Psoas muscle (tissue), 8 donors: ENCODE measurements around the gene KLHL26. TPM values are rescaled to one million over a fixed set of nuclear protein-coding genes. Genes with fewer than 3 reads are reported as not detected.

ENCODE experiments used
- ATAC-seq, 4 donors: fragments of 200-7000 bp; cut with Tn5 transposase; one replicate each; pipeline ENCODE4 v1.9.1; 2020; ENCODE audit warnings: moderate library complexity in 3 of 4, mild to moderate bottlenecking in 2 of 4
- DNase-seq, 2 donors: peaks; one replicate each; pipeline ENCODE4 v3.0.0-alpha.2; 2020
- H3K27ac ChIP-seq: fragments of 200-600 bp; one replicate; pipeline ENCODE4 v1.8.0; 2022
- H3K27me3 ChIP-seq, 3 donors: fragments of 200-600 bp in 1 of 3; one replicate each; pipeline versions ENCODE4 v1.6.1 to v1.8.0; 2013 to 2022; ENCODE audit warnings: low read length in 2 of 3, mild to moderate bottlenecking in 2 of 3, moderate library complexity in 1 of 3; ENCODE audit not compliant: insufficient read depth in 3 of 3
- H3K36me3 ChIP-seq, 2 donors: fragments of 200-600 bp in 1 of 2; one replicate each; pipeline versions ENCODE4 v1.6.1 to v1.8.0; 2013 to 2022; ENCODE audit warnings: low read depth in 1 of 2, mild to moderate bottlenecking in 1 of 2, moderate library complexity in 1 of 2; ENCODE audit not compliant: insufficient read depth in 1 of 2
- H3K4me1 ChIP-seq: fragments of 200-600 bp; one replicate; pipeline ENCODE4 v1.8.0; 2022
- H3K4me3 ChIP-seq: fragments of 200-600 bp; one replicate; pipeline ENCODE4 v1.8.0; 2022; ENCODE audit warnings: mild to moderate bottlenecking
- H3K9me3 ChIP-seq: fragments of 200-600 bp; one replicate; pipeline ENCODE4 v1.8.0; 2022
- WGBS, 3 donors: extraction: QIAGEN DNeasy Blood & Tissue Kit; methylation state at CpG; one replicate each; pipeline versions ENCODE4 v1.1.6 to v1.1.7; 2013; 5-methylcytosine and 5-hydroxymethylcytosine counted together
- intact Hi-C, 2 donors: fragments of 100-400 bp; cut with DNase I; formaldehyde crosslinking; loops; one replicate each; pipeline versions ENCODE4 v1.11.0 to v1.14.2; 2022
- long read RNA-seq, 2 donors: library from polyadenylated mRNA; unstranded; transcript quantifications; one replicate each; pipeline ENCODE4 v2.0.0, GENCODE V29; 2021
- polyA plus RNA-seq, 3 donors: library from polyadenylated mRNA; stranded (reverse); fragments of 200-250 nt; gene quantifications; one replicate each; pipeline ENCODE4 v1.2.3, GENCODE V29; 2013
- total RNA-seq, 4 donors: library from RNA; stranded (reverse); fragmentation: NEBNext Ultra II Directional in 2 of 4; extraction: Animal tissue kit (Norgen Biotek cat#: 25700) in 2 of 4; gene quantifications; one replicate each; pipeline versions ENCODE4 v1.2.1 to v1.2.4, GENCODE V29; 2021 to 2023
- TF ChIP-seq, protein P1 (sequence below): fragments of 200-600 bp; IDR thresholded peaks from one replicate; pipeline ENCODE4 v1.8.0; 2022; ENCODE audit warnings: antibody characterized with exemption
- donor health status: healthy with polysubstance abuse.
- donor health status: DM: no; HTN: no; CAD: no; lungs with moderate emphysema.
- donor health status: Bipolar disorder and iron deficiency.
- donor health status: healthy.
- donor health status: DM: yes; HTN: yes; CAD: no.
- donor health status: DM: no; HTN: no; CAD: no.
- donor health status: DM: no; HTN: no; CAD: no.
- donor health status: DM: yes; HTN: yes; CAD: no.

KLHL26 gene, protein sequence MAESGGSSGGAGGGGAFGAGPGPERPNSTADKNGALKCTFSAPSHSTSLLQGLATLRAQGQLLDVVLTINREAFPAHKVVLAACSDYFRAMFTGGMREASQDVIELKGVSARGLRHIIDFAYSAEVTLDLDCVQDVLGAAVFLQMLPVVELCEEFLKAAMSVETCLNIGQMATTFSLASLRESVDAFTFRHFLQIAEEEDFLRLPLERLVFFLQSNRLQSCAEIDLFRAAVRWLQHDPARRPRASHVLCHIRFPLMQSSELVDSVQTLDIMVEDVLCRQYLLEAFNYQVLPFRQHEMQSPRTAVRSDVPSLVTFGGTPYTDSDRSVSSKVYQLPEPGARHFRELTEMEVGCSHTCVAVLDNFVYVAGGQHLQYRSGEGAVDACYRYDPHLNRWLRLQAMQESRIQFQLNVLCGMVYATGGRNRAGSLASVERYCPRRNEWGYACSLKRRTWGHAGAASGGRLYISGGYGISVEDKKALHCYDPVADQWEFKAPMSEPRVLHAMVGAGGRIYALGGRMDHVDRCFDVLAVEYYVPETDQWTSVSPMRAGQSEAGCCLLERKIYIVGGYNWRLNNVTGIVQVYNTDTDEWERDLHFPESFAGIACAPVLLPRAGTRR
- total RNA-seq (1 to 10 TPM; 5.2 to 9.9 (median 7.0) TPM), polyA plus RNA-seq (1 to 10 TPM; 3.1 to 4.1 (median 3.5) TPM)
- long read RNA-seq, donor 1, full-length matches to known transcripts = 3 of 4 reads
- long read RNA-seq, donor 1, partial matches to known transcripts = 0 of 4 reads
- long read RNA-seq, donor 1, other reads (novel, unspliced or antisense) = 1 of 4 reads
- long read RNA-seq, donor 2, full-length matches to known transcripts = 7 of 17 reads
- long read RNA-seq, donor 2, partial matches to known transcripts = 1 of 17 reads
- long read RNA-seq, donor 2, other reads (novel, unspliced or antisense) = 9 of 17 reads

DNA sequence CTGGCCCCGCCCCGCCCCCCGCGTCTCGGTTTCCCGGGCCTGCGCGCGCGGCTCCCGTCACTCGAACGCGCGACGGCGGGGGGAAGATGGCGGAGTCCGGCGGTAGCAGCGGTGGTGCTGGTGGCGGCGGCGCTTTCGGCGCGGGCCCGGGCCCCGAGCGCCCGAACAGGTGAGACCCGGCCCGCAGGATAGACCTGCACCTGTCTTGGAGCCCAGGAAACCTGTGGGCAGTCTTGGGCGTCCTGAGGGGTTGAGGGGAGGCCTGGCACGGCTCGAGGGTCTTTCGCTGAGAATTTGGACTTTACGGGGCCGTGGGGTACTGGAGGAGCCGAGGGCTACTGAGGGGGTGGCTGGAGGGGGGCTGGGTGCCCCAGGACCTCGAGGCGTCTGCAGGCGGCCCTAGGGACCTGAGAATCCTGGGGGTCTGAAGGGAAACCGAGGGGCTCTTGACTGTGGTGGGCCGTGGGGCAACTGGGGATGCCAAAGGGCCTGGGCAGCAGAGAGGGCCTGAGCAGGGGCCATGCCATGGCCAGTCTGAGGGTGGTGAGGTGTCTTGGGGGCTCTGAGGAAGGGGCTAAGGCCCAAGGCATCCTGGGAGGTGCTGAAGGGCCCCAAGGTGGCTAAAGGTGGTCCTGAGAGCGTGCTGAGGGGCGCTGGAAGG is at the start of gene KLHL26:
KLHL26 (plus strand) TSS at position 60 of the 661 bp plus-strand sequence; CDS start at position 87, 27 bp downstream.
- WGBS, 3 donors = 5 to 8% (median 7%) methylated on average over 41 to 47 of the region's 47 CpGs
- Histone ChIP-seq H3K9me3 (no peaks in the 10 kb centered on the region), H3K4me3 (peak within 1 kb of the TSS; percentile 88), H3K27me3 (no peaks in the 10 kb centered on the region), H3K36me3 (no peaks in the 10 kb centered on the region), H3K4me1 (peaks cover 9% of the 10 kb centered on the region), H3K27ac (peak within 1 kb of the TSS; percentile 83)
- no peak for DNase-seq
- intact Hi-C loops = no loop called here
- no peak for ATAC-seq
- TF ChIP-seq, protein P1, sequence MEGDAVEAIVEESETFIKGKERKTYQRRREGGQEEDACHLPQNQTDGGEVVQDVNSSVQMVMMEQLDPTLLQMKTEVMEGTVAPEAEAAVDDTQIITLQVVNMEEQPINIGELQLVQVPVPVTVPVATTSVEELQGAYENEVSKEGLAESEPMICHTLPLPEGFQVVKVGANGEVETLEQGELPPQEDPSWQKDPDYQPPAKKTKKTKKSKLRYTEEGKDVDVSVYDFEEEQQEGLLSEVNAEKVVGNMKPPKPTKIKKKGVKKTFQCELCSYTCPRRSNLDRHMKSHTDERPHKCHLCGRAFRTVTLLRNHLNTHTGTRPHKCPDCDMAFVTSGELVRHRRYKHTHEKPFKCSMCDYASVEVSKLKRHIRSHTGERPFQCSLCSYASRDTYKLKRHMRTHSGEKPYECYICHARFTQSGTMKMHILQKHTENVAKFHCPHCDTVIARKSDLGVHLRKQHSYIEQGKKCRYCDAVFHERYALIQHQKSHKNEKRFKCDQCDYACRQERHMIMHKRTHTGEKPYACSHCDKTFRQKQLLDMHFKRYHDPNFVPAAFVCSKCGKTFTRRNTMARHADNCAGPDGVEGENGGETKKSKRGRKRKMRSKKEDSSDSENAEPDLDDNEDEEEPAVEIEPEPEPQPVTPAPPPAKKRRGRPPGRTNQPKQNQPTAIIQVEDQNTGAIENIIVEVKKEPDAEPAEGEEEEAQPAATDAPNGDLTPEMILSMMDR = no peak

DNA sequence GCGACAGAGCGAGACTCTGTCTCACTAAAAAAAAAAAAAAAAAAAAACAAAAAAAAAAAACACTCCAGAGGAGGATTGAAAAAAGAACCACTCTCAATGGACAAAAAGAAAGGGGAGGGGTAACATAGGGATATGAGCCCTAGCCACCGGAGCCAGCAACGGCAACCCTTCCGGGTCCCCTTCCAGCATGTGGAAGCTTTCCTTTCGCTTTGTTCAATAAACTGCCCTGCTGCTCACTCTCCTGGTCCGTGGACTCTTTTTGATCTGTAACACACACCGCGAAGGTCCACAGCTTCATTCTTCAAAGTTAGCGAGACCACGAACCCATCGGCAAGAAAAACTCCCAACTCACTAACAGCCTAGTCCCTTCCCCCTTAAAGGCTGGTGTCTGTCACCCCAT is 49.3 kb upstream of the KLHL26 start:
- 91 to 92% (median 92%) methylated on average over 12 of the region's 12 CpGs for WGBS, 3 donors
- no peaks in the 10 kb centered on the region for H3K9me3 ChIP-seq
- intact Hi-C loops = no loop called here
- TF ChIP-seq, protein P1 = no peak
- H3K27me3 ChIP-seq = no peaks in the 10 kb centered on the region
- peaks cover 4 to 16% of the 10 kb centered on the region in 2 donors for H3K36me3 ChIP-seq
- ATAC-seq = no peak
- H3K27ac ChIP-seq = peak overlapping the region; percentile 87
- H3K4me3 ChIP-seq = no peak overlapping the region
- DNase-seq = no peak
- H3K4me1 ChIP-seq = peaks cover 5% of the 10 kb centered on the region

DNA sequence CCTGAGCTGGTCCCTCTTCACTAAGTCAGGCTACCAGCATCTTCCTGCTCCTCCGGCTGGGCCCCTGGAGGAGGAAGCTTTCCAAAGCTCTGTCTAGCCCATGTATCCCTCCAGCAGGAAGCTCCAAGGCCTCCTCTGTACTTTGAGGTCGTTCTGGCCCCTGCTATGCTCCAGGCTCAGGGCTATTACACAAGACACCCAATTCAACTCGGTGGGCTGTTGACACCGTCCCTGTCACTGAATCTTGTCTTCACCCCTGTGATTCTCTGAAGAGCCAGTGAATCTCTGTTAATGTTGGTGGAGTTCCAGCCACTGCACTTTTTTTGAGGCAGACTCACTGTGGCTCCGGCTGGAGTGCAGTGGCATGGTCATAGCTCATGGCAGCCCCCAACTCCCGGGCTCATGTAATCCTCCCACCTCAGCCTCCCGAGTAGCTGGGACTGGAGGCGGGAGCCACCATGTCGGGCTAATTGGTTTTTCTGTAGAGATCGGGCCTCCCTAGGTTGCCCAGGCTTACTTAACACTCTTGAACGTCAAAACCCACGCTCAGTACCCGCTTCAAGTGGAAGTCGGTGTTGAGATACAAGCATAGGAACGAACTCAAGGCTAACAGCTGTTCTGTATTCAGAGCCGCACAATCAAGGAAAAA is 48.7 kb upstream of the KLHL26 start:
- Histone ChIP-seq H3K4me3 (peak overlapping the region; percentile 78), H3K9me3 (no peaks in the 10 kb centered on the region), H3K4me1 (peaks cover 5% of the 10 kb centered on the region), H3K27me3 (no peaks in the 10 kb centered on the region), H3K27ac (peak overlapping the region; percentile 87), H3K36me3 (peaks cover 4 to 16% of the 10 kb centered on the region in 2 donors)
- peak in 3 of 4 donors; percentile 0 to 2 (median 0) for ATAC-seq
- intact Hi-C loops = no loop called here
- no peak for DNase-seq
- WGBS, 3 donors = 25 to 31% (median 27%) methylated on average over 16 of the region's 16 CpGs
- TF ChIP-seq, protein P1 = no peak

DNA sequence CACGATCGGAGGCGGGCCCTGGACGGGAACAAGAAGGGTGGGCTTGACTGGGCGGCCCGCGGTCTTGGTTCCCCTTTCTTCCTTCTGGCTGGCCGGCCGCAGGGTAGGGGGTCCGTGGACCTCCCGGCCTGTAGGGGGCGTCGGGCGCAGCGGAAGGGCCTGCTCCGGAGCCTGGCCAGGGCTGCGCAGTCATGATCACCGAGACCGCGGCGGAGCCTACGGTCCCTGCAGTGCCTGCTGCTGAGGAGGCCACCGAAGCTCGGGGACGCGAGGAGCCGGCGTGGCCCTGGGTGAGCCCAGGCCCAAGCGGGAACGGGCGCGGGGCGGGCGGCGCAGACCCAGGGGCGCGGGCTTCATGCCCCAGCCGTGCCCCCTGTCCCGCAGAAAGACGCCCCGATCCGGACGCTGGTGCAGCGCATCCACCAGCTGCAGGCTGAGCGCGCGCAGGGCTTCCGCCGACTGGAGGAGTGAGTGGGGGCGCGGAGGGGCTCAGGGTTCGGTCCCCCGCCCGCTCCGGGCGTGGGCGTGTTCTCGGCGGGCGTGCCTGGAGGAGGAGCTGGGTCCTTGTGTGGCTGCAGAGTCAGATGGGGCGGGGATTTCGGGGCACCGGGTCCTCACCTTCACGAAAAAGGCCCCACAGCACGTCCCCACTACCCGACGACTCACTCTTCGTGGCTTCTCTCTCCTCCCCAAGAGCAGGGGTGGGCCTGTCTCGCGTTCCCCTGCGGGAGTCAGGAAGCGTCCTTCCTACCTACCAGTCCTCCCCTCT is 48.0 kb upstream of the KLHL26 start, which contains the start of gene REX1BD:
REX1BD (plus strand) TSS at position 188 of the 769 bp plus-strand sequence; CDS start at position 192, 4 bp downstream.
- ATAC-seq (peak; percentile 85 to 90 (median 90)), DNase-seq (peak; percentile 88 to 94)
- Histone ChIP-seq H3K4me3 (peak within 1 kb of the TSS; percentile 78), H3K36me3 (peaks cover 4 to 16% of the 10 kb centered on the region in 2 donors), H3K27me3 (no peaks in the 10 kb centered on the region), H3K27ac (peak within 1 kb of the TSS; percentile 87), H3K9me3 (no peaks in the 10 kb centered on the region), H3K4me1 (peaks cover 8% of the 10 kb centered on the region)
- intact Hi-C loops = no loop called here
- WGBS, 3 donors = 0 to 1% (median 1%) methylated on average over 48 to 72 of the region's 72 CpGs
- TF ChIP-seq, protein P1 = peak; percentile 92
